H1 (cell line): ENCODE measurements around the gene NANOS3. TPM values are rescaled to one million over a fixed set of nuclear protein-coding genes. Genes with fewer than 3 reads are reported as not detected.

ENCODE experiments used
- CTCF ChIA-PET: fragments of 300-600 bp; sonication (Branson Sonifier 250); formaldehyde crosslinking; loops from one replicate; lab custom pipeline; 2021; ENCODE audit not compliant: partially characterized antibody; lab: Charles Lee
- POLR2A ChIA-PET: fragments of 300-600 bp; sonication (Branson Sonifier 250); formaldehyde crosslinking; loops from one replicate; lab custom pipeline; 2021; ENCODE audit warnings: inconsistent platforms; ENCODE audit not compliant: partially characterized antibody; lab: Charles Lee
- DNase-seq, 2 experiments: peaks; one replicate each; pipeline versions ENCODE4 v3.0.0 to v3.0.0-alpha.2; 2010 to 2022; ENCODE audit warnings: low spot score in 2 of 2, low read depth in 1 of 2, mixed read lengths in 1 of 2
- FAIRE-seq: peaks from 2 replicates; lab custom pipeline; 2011; peaks lifted over from hg19 to GRCh38; lab: Jason Lieb, UNC
- H2AFZ ChIP-seq: 2 replicates; pipeline ENCODE4 v1.8.1; 2012; ENCODE audit warnings: low read length, inconsistent platforms
- H2AK5ac ChIP-seq: 2 replicates; pipeline ENCODE4 v1.6.1; 2013; ENCODE audit warnings: low read depth, low read length
- H2BK120ac ChIP-seq: replicated peaks from 2 replicates; pipeline ENCODE3; 2013; ENCODE audit warnings: low read depth, low read length, inconsistent platforms
- H2BK12ac ChIP-seq: 2 replicates; pipeline ENCODE4 v1.6.1; 2013; ENCODE audit warnings: low read depth, low read length
- H2BK15ac ChIP-seq: 2 replicates; pipeline ENCODE4 v1.6.1; 2013; ENCODE audit warnings: low read length
- H2BK20ac ChIP-seq: 2 replicates; pipeline ENCODE4 v1.6.1; 2013; ENCODE audit warnings: low read length
- H2BK5ac ChIP-seq: 2 replicates; pipeline ENCODE4 v1.6.1; 2013; ENCODE audit warnings: low read depth, low read length
- H3K14ac ChIP-seq: 2 replicates; pipeline ENCODE4 v1.6.1; 2013; ENCODE audit warnings: inconsistent platforms; ENCODE audit not compliant: insufficient read length
- H3K18ac ChIP-seq: 2 replicates; pipeline ENCODE4 v1.6.1; 2013; ENCODE audit warnings: low read length; ENCODE audit errors: extremely low read depth
- H3K23ac ChIP-seq: 2 replicates; pipeline ENCODE4 v1.6.1; 2013; ENCODE audit warnings: inconsistent platforms; ENCODE audit not compliant: insufficient read length
- H3K23me2 ChIP-seq: 2 replicates; pipeline ENCODE4 v1.6.1; 2013; ENCODE audit warnings: low read depth, low read length
- H3K27ac ChIP-seq: 2 replicates; pipeline ENCODE4 v1.6.1; 2011; ENCODE audit warnings: low read depth, low read length, inconsistent platforms
- H3K27me3 ChIP-seq, 4 experiments: replicated peaks in 1 of 4; 1 replicate in 1 of 4; 2 replicates in 3 of 4; pipeline versions ENCODE4 v1.6.1 to v1.8.1; 2011 to 2013; ENCODE audit warnings: low read length in 3 of 4, mild to moderate bottlenecking in 3 of 4, inconsistent platforms in 2 of 4, mixed read lengths in 2 of 4, moderate library complexity in 1 of 4; ENCODE audit not compliant: control insufficient read depth in 3 of 4, insufficient read depth in 3 of 4; ENCODE audit errors: extremely low read depth in 1 of 4
- H3K36me3 ChIP-seq, 4 experiments: 2 replicates each; pipeline versions ENCODE4 v1.6.1 to v1.8.1; 2011 to 2013; ENCODE audit warnings: mild to moderate bottlenecking in 4 of 4, low read length in 3 of 4, moderate library complexity in 2 of 4, control low read depth in 1 of 4, inconsistent platforms in 1 of 4; ENCODE audit not compliant: insufficient read depth in 4 of 4, control insufficient read depth in 2 of 4
- H3K4ac ChIP-seq: replicated peaks from 2 replicates; pipeline ENCODE3; 2013; ENCODE audit warnings: low read length, low read depth, mixed read lengths, inconsistent platforms; ENCODE audit not compliant: insufficient read length
- H3K4me1 ChIP-seq, 4 experiments: replicated peaks in 1 of 4; 1 replicate in 1 of 4; 2 replicates in 3 of 4; pipeline versions ENCODE4 v1.6.1 to v1.8.1; 2011 to 2013; ENCODE audit warnings: low read length in 3 of 4, inconsistent platforms in 2 of 4, mixed read lengths in 1 of 4; ENCODE audit not compliant: insufficient read depth in 4 of 4, control insufficient read depth in 3 of 4
- H3K4me2 ChIP-seq, 2 experiments: 2 replicates each; pipeline versions ENCODE4 v1.6.1 to v1.8.1; 2011 to 2013; ENCODE audit warnings: low read depth in 2 of 2, low read length in 2 of 2, control low read depth in 1 of 2, inconsistent platforms in 1 of 2, mild to moderate bottlenecking in 1 of 2; ENCODE audit not compliant: insufficient read depth in 1 of 2
- H3K4me3 ChIP-seq, 4 experiments: fragments of 200-600, 300-600 bp in 1 of 4; sonication (generic), shearing (Covaris generic), sonication (Bioruptor Twin) in 1 of 4; 2 replicates each; pipeline versions ENCODE4 v1.5.1 to v1.8.1; 2011 to 2016; ENCODE audit warnings: low read length in 4 of 4, low read depth in 3 of 4, control low read depth in 2 of 4, inconsistent platforms in 2 of 4, mild to moderate bottlenecking in 2 of 4, mixed read lengths in 1 of 4, moderate library complexity in 1 of 4; ENCODE audit not compliant: insufficient read depth in 2 of 4; ENCODE audit errors: extremely low read depth in 1 of 4
- H3K56ac ChIP-seq: replicated peaks from 2 replicates; pipeline ENCODE3; 2013; ENCODE audit warnings: low read depth, mild to moderate bottlenecking, mixed read lengths, low read length, inconsistent platforms; ENCODE audit not compliant: insufficient read length
- H3K79me1 ChIP-seq: 2 replicates; pipeline ENCODE4 v1.6.1; 2013; ENCODE audit warnings: low read depth, low read length, control low read depth
- H3K79me2 ChIP-seq, 2 experiments: 2 replicates each; pipeline versions ENCODE4 v1.6.1 to v1.8.1; 2012 to 2013; ENCODE audit warnings: low read length in 2 of 2, mild to moderate bottlenecking in 2 of 2, inconsistent platforms in 1 of 2; ENCODE audit not compliant: insufficient read depth in 2 of 2, control insufficient read depth in 1 of 2
- H3K9ac ChIP-seq, 4 experiments: replicated peaks in 1 of 4; 1 replicate in 1 of 4; 2 replicates in 3 of 4; pipeline versions ENCODE4 v1.6.1 to v1.8.1; 2011 to 2013; ENCODE audit warnings: low read depth in 3 of 4, low read length in 3 of 4, control low read depth in 2 of 4, mild to moderate bottlenecking in 2 of 4, moderate library complexity in 2 of 4, inconsistent platforms in 1 of 4; ENCODE audit errors: extremely low read depth in 1 of 4
- H3K9me3 ChIP-seq, 2 experiments: 2 replicates each; pipeline versions ENCODE4 v1.6.1 to v1.8.1; 2012 to 2013; ENCODE audit warnings: mild to moderate bottlenecking in 2 of 2, moderate library complexity in 2 of 2, control low read depth in 1 of 2, inconsistent platforms in 1 of 2, low read depth in 1 of 2, low read length in 1 of 2, mixed read lengths in 1 of 2; ENCODE audit not compliant: insufficient read depth in 2 of 2
- H4K20me1 ChIP-seq, 2 experiments: replicated peaks in 1 of 2; 2 replicates each; pipeline versions ENCODE3 to v1.8.1; 2011 to 2013; ENCODE audit warnings: inconsistent platforms in 2 of 2, low read length in 2 of 2, mild to moderate bottlenecking in 1 of 2; ENCODE audit not compliant: insufficient read depth in 2 of 2, control insufficient read depth in 1 of 2
- H4K5ac ChIP-seq: 2 replicates; pipeline ENCODE4 v1.6.1; 2013; ENCODE audit warnings: low read length, low read depth, mixed read lengths, inconsistent platforms; ENCODE audit not compliant: insufficient read length
- H4K8ac ChIP-seq: 2 replicates; pipeline ENCODE4 v1.8.0; 2013; ENCODE audit warnings: mild to moderate bottlenecking, moderate library complexity, low read length, inconsistent platforms; ENCODE audit not compliant: insufficient read depth; ENCODE audit errors: extremely low read depth
- H4K91ac ChIP-seq: replicated peaks from 2 replicates; pipeline ENCODE3; 2013; ENCODE audit warnings: low read length, mixed read lengths, inconsistent platforms; ENCODE audit not compliant: insufficient read length
- ASH2L ChIP-seq: fragments of 200-600, 300-600 bp; sonication (generic); IDR thresholded peaks from one replicate; pipeline ENCODE4 v1.7.1; 2017; ENCODE audit warnings: low read length
- WGBS, 2 experiments: shearing (Covaris generic) in 1 of 2; methylation state at CpG; one replicate each; pipeline versions ENCODE4 v1.1.6 to v1.1.7; 2013 to 2015; ENCODE audit warnings: low lambda C conversion rate in 2 of 2, mixed read lengths in 2 of 2, inconsistent platforms in 1 of 2, low coverage in 1 of 2, missing lambda C conversion rate in 1 of 2; ENCODE audit not compliant: insufficient replicate concordance in 2 of 2, insufficient coverage in 1 of 2, insufficient read length in 1 of 2; ENCODE audit errors: extremely low coverage in 1 of 2, missing lambda C conversion rate in 1 of 2; 5-methylcytosine and 5-hydroxymethylcytosine counted together
- polyA plus RNA-seq, 7 experiments: library from polyadenylated mRNA; depleted of rRNA in 3 of 7; stranded (reverse) in 5 of 7; unstranded in 2 of 7; fragments of >200 nt in 5 of 7; fragments of 200-250 nt in 2 of 7; gene quantifications; 1 replicate in 5 of 7; 2 replicates in 1 of 7; 4 replicates in 1 of 7; pipeline versions ENCODE4 v1.2.1 to v1.2.3, GENCODE V29; 2011 to 2013; ENCODE audit warnings: missing spikeins in 2 of 7, mixed read lengths in 2 of 7
- total RNA-seq: library from RNA; stranded (reverse); fragmentation: NEBNext Ultra II Directional; extraction: Animal tissue kit (Norgen Biotek cat#: 25700); gene quantifications from 2 replicates; pipeline ENCODE4 v1.2.1, GENCODE V29; 2021

The NANOS3 gene
- total and polyA plus RNA-seq, 2 of the 8 experiments (the other 6 are each of a cell fraction or from before 2014, with no cell fraction given): 0.62 TPM; not detected in 1

DNA sequence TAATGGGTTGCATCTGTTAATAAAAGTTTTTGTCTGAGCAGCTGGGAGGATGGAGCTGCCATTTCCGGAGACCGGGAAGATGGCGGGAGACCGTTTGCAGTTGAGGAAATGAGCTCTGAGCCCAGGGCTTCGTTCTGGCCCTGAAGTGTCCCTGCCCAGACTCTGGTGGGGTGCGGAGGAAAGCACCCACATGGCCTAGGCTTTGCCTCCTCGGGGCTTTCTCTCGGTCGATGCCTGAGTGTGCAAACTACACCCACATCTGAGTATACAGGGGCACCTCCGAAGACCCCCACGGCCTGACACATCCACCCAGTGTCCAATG lies 15.6 kb upstream of the NANOS3 start:
- Histone ChIP-seq H3K9me3 (no peaks in the 10 kb centered on the region), H3K56ac (no peak overlapping the region), H4K5ac (peak overlapping the region; percentile 34), H3K27me3 (peaks cover 11 to 26% (median 19%) of the 10 kb centered on the region in 4 experiments), H2BK15ac (peak overlapping the region; percentile 97; the same call in 1 of the 2 replicates), H2BK120ac (peak overlapping the region; percentile 79), H3K9ac (no peak overlapping the region; a peak in 1 of 7 replicates), H3K23me2 (no peaks in the 10 kb centered on the region), H3K79me1 (no peaks in the 10 kb centered on the region), H2AK5ac (peak overlapping the region; percentile 79; the same call in 1 of the 2 replicates)
- TF ChIP-seq ASH2L: no peak
- TF ChIP-seq, all 59 proteins: peak for 0
- Histone ChIP-seq H2BK20ac (0 out of 2 replicates have a peak overlapping the region, but pooled peaks have one; percentile 72), H3K79me2 (no peaks in the 10 kb centered on the region), H2BK5ac (peak overlapping the region; percentile 83; the same call in 1 of the 2 replicates), H3K27ac (no peak overlapping the region), H3K36me3 (no peaks in the 10 kb centered on the region), H3K4me3 (peak overlapping the region in 1 of 4 experiments; percentile 60; a peak in 3 of 8 replicates), H4K8ac (peak overlapping the region; percentile 83), H4K91ac (peak overlapping the region; percentile 73), H4K20me1 (peaks cover 1 to 2% of the 10 kb centered on the region in 2 experiments), H3K14ac (no peak overlapping the region), H2AFZ (peak overlapping the region; percentile 44; the same call in 1 of the 2 replicates), H3K4me1 (peaks cover 4 to 7% (median 5%) of the 10 kb centered on the region in 4 experiments; a peak in 6 of 7 replicates), H3K4me2 (peak overlapping the region; percentile 1 to 67; a peak in 3 of 4 replicates), H2BK12ac (peak overlapping the region; percentile 55), H3K23ac (no peak overlapping the region), H3K4ac (peak overlapping the region; percentile 65), H3K18ac (no peak overlapping the region)
- DNase-seq (no peak), FAIRE-seq (no peak)
- CTCF ChIA-PET: interaction anchor here (0.7 to 7.0 kb wide), 20 partner anchors 9 to 221 kb away, joined by 3 to 70 read pairs (median 8); a partner anchor contains a TSS
- 90% methylated on average over 11 of the region's 11 CpGs; no CpG with 5 or more reads in 1 of the 2 experiments for WGBS, 2 experiments
- POLR2A ChIA-PET: interaction anchor here (0.6 to 4.7 kb wide), 10 partner anchors 13 to 709 kb away, joined by 3 to 62 read pairs (median 6); partner anchors contain the start of gene C19orf53
